Activated CD4-positive, CD25-positive, alpha-beta regulatory T cell (primary cell): ENCODE measurements around the gene FOXD1.

Experiments
- DNase-seq, 4 experiments: peaks; one replicate each; lab custom pipeline; 2025; lab: John Stamatoyannopoulos, UW

FOXD1 gene

GRCh38 chr5:73438645-73439470 lies 9.7 kb downstream of the FOXD1 start:
- no peak for DNase-seq

DNA sequence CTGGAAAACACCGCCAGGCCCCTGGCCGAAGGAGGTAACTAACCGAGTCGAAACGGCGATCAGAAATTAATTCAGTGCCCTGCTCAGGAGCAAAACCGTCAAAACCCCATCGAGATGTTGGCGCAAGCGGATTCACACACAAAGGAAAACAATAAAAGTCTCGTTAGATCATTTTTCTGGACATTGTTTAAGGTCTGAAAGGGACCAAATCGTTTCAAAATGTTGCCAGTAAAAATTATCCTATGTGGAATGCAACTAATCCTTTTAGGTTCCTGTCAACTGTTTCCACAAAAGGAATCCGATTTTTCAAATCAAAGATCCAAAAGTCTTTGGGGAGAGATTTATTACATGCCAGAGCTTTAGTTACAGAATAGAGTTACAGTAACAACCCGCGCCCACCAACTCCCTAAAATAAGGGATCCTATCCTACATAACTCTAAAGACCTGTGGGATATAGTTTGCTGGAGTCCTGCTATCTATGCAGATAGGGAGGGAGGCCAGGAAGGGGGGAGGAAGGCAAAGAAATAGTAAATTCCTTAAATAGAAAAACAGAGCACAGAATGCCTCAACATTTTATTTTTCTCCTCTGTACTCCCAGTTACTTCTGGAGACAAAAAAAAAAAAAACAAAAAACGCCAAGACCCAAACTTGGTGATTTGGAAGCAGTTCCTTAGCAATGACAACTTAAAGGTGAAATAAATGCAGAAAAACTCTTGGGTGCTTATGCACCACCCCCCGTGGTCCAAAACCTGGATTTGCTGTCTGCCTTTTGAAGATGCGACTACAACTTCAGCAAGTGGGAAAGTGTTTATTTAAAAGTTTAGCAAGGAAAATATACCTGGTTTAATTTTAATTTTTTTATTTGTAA lies 10.6 kb downstream of the FOXD1 start:
- no peak for DNase-seq

DNA sequence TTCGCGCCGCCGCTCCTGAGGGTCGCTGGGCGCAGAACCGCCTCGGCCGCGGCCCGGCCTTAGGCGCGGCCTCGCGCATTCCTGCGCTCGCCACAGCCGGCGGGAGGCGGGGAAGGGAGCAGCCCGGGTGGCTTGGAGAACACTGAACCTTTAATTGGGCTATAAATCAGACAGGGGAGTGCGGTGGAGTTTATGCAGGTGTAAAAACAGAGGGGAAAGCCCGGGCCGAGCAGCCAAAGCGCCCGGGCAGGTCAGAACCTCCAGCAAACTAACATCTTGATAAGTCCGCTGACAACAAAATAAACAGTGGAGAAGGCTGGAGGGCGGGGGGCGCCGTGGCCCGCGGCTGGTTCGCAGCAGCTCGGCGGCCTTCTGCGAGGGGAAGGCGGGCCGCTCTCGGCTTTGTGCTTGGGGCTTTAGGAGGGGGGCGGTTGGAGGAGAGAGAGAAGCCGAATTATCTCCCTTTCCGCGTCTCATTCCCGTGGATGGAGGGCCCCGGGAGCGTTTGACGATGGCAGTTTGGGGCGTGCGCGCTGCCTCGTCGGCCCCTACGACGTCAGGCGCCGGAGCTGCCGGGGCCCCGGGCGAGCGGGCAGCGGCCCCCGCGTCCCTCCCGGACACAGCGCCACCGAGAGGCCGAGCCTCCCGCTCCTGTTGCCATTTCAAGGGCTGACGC lies 11.3 kb downstream of the FOXD1 start:
- DNase-seq: no peak

GRCh38 chr5:73436535-73437100 lies 12.0 kb downstream of the FOXD1 start:
- no peak for DNase-seq

DNA sequence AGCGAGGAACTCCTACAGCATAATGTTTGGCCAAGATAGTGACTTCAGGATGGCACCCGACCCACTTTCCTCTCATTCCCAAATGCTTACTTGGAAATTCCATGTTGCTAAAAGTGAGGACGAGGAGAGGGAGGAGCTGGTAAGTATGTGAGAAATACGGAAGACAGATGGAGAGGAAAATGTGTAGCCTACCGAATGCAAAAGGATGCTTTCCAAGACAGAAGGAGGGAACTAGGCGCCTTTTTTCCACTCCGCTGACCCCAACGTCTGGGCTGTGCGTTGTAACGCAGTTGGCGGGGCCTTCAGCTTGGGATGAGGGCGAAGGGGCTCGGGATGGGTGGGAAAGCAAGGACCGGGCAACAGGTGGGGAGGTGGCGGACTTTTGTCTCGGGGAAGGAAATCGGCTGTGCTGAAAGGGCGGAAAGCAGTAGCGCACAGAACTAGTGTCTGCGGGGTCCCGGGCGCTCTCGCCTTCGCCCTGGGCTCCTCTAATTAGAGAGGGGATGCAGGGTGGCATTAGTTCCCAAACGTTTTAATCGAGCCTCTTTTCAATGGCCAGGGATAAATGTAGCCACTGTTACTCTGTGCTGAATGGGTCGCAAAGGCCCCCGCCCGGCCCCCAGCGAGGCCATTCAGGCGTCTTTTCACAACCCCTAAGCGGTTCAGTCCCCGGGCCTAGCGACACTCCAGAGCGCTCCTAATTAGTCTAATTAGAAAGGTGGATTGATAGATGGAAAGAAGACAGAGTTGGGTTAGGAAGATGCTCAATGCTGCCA lies 12.6 kb downstream of the FOXD1 start:
- no peak for DNase-seq

- no peak for DNase-seq
Measured at GRCh38 chr5:73434907-73435306, 13.7 kb downstream of the FOXD1 start.

GRCh38 chr5:73434461-73434860 lies 14.1 kb downstream of the FOXD1 start:
- no peak for DNase-seq

DNA sequence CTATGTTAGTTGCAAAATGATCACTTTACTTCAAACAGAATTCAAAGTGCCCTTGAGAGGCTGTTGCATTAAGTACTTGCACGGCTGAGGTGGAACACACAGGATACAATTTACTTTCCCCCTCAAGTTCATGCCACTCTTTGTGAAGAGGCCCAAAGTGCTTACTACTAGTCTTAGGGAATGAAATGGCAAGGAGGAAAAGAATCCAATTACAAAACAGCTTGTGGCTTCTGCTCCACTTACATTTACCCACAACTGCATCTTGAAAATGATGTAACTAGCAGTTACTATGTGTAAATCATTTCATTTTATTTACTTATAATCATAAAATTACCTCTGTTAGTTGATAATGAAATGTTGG lies 14.6 kb downstream of the FOXD1 start:
- no peak for DNase-seq

- no peak for DNase-seq
Measured at GRCh38 chr5:73433272-73433981, 15.2 kb downstream of the FOXD1 start.

- no peak for DNase-seq
Measured at GRCh38 chr5:73431204-73431851, 17.2 kb downstream of the FOXD1 start.

DNA sequence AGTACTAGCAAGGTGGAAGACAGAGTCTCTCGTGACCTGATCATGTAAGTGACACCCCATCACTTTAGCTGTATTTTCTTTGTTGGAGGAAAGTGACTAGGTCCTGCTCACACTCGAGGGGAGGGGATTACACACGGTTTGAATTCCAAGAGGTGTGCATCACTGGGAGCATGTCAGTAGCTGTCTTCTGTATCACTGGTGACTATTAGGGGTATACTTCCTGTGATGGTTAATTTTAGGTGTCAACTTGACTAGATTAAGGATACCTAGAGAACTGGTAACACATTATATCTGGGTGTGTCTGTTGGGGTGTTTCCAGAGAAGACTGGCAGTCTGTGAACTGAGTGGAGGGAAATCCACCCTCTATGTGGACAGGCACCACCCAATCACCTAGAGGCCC lies 22.5 kb downstream of the FOXD1 start:
- no peak for DNase-seq

DNA sequence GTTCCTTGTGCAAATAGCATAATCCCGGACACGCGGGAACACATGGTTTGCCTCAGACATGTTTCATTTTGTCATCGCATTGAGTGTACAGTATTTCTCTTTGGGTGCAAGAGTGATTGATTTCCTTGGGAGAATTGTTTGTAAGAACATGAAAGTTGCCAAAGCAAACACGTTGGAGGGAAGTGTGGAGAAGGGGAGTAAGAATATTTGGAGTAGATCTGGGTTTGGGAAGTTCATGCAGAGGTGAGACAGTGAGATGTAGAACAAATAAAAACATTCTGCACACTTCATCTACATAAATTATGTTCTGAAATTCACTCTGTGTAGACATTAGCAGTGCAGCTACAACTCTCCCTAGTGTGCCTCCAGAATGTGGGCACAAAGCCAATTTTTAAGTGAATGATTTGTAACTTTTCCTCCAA lies 24.0 kb downstream of the FOXD1 start:
- no peak for DNase-seq

GRCh38 chr5:73422164-73422563 lies 26.4 kb downstream of the FOXD1 start:
- DNase-seq: no peak

DNA sequence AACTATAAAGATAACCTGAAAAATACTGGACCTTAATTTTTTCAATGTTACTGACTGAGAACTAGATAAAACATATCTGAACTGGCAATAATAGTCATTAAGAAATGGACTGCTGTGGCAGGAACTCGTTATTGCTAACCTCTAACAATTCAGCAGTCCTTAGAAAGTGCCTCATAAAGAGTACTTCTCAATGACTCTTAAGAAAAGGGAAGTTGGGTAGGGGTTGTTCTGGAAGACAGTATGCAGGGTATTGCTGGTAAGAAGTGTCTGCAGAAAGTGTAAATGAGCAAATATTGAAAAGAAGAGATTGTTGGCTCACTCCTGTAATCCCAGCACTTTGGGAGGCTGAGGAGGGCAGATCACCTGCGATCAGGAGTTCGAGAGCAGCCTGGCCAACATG lies 27.9 kb downstream of the FOXD1 start:
- DNase-seq: no peak

DNA sequence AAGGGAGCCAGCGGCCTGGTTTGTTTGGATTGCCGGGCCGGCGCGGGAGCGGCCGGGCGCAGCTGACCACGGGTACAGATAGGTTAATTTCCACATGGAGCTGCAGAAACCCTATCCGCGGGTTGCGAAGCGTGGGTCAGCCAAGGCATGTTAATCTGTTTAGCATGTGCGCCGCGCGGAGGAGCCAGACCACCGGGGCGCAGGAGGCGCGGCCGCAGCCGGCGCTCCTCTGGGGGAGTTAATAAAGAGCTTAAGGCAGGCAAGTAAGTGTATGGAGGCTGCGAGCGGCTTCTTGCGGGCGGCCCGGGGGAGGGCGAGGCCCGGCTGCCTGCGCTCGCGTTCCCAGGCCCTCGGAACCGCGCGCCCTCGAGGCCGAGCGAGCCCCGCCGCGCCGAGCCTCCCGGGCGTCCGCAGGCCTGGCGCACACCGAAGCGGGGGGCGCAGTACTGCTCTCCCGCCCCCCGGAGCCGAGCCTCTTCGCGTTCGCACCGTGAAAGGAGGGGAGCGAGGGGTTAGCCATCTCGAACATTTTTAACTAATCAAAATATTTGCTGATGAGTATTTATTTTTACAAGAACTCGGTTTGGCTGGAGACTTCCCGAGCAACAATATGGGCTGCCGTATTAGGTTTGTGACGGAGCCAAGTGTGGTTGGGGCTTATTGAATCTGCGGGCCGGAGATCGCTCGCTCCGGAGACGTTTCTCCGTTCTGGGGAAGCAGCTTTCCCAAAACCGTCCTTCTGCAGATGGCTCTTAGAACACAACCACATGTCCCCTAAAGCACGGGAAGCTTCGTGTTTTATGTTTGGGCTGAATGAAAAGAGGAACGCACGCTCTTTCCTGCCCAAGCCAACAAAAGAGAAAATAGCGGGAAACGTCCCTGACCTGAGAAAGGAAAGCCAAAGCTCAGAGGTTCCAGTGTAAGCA lies 28.8 kb downstream of the FOXD1 start:
- no peak for DNase-seq

GRCh38 chr5:73419117-73419464 lies 29.5 kb downstream of the FOXD1 start:
- DNase-seq: no peak

GRCh38 chr5:73418244-73418691 lies 30.3 kb downstream of the FOXD1 start:
- DNase-seq: no peak

GRCh38 chr5:73417303-73418034 lies 31.1 kb downstream of the FOXD1 start:
- no peak for DNase-seq

- DNase-seq: no peak
Measured at GRCh38 chr5:73415617-73416016, 33.0 kb downstream of the FOXD1 start.
